Astrocyte (in vitro differentiated cells and primary cell): ENCODE results near the gene ADAMTS3.

ENCODE experiments used
- CTCF ChIP-seq: IDR thresholded peaks from 2 replicates; pipeline ENCODE4 v1.5.1; 2011; ENCODE audit warnings: low read depth, mild to moderate bottlenecking, inconsistent platforms, low read length, moderate library complexity; ENCODE audit not compliant: insufficient read depth
- EZH2 ChIP-seq: IDR thresholded peaks from 2 replicates; pipeline ENCODE4 v1.6.1; 2012; ENCODE audit warnings: mild to moderate bottlenecking, low read length, inconsistent platforms; ENCODE audit not compliant: insufficient read depth

DNA sequence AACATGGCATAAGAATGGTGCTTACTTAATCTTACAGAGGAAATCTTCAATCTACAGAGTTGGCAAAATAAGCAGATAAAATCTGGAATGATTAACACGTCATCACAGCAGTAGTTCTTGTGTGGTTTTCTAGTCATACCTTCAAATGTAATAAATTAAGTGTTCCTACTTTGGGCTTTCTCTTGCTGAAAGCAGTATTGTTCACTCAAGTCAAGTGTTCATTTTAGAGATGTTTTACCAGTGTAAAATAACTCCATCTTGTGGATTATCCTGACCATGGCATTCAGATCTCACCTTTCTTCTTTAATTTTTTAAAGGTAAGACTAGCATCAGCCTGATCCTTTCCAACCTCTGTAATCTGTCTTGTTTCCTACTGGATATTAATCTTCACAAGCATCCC, 72.9 kb downstream of the ADAMTS3 start:
- TF ChIP-seq CTCF (peak; percentile 8), EZH2 (no peak)
